ENCODE measurements around the gene ZNF783. TPM values are rescaled to one million over a fixed set of nuclear protein-coding genes. Genes with fewer than 3 reads are reported as not detected.
A peak's percentile ranks its signal among the peaks of the same experiment; 100 is the strongest.
"Not testable (repeated sequence)": the region's sequence is repeated elsewhere in the genome, so short reads cannot be mapped to it uniquely, and the experiment has no call there.

Gene ZNF783
- total and polyA plus RNA-seq, 12 donors: 2.5 to 6.1 (median 3.3) TPM

- Histone ChIP-seq H3K4me3 (no peak overlapping the region), H3K9me3 (no peaks in the 10 kb centered on the region), H3K27ac (no peak overlapping the region), H3K36me3 (peaks cover 0 to 23% (median 13%) of the 10 kb centered on the region in 9 donors), H3K4me1 (no peaks in the 10 kb centered on the region), H3K27me3 (peaks cover 0 to 13% (median 0%) of the 10 kb centered on the region in 7 donors)
- ATAC-seq (peak in 2 of 8 donors; percentile 12), DNase-seq (no peak)
- WGBS, 2 donors: 65% methylated on average over 7 of the region's 7 CpGs
- TF ChIP-seq CTCF (IDR thresholded peaks at IDR 0.05): no peak
- intact Hi-C loops (cut with DNase I): no loop called here
Observed at GRCh38 chr7:149228831-149229471, 33.0 kb upstream of the ZNF783 start.

- ATAC-seq (peak in 1 of 8 donors; percentile 23), DNase-seq (no peak)
- intact Hi-C loops (cut with DNase I): no loop called here
- Histone ChIP-seq H3K27ac (no peak overlapping the region), H3K4me3 (no peak overlapping the region), H3K9me3 (no peaks in the 10 kb centered on the region), H3K27me3 (peaks cover 0 to 15% (median 0%) of the 10 kb centered on the region in 7 donors), H3K4me1 (no peaks in the 10 kb centered on the region), H3K36me3 (peaks cover 0 to 18% (median 9%) of the 10 kb centered on the region in 9 donors)
- WGBS, 2 donors: 67 to 70% methylated on average over 6 of the region's 6 CpGs
- TF ChIP-seq CTCF (IDR thresholded peaks at IDR 0.05): no peak
Observed at GRCh38 chr7:149229526-149229925, 32.5 kb upstream of the ZNF783 start.

DNA sequence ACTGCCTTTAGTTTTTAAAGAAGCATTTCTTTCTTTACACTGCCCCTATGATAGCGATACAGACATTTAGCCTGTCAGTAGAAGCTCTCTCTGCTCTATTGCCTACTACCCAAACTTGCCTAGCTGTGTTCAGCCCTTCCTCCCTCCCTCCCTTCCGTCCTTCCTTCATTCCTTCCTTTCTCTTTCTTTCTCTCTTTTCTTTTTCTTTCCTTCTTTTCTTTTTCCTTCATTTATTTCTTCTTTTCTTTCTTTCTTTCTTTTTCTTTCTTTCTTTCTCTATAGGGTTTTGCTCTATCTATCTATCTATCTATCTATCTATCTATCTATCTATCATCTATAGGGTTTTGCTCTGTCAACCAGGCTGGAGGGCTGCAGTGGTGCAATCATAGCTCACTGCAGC is 29.6 kb upstream of the ZNF783 start:
- H3K9me3 ChIP-seq: no peaks in the 10 kb centered on the region
- no peak for TF ChIP-seq CTCF (IDR thresholded peaks at IDR 0.05)
- 73 to 78% methylated on average over 2 of the region's 2 CpGs for WGBS, 2 donors
- H3K27me3 ChIP-seq: peaks cover 0 to 15% (median 0%) of the 10 kb centered on the region in 7 donors
- no peak for ATAC-seq
- no peaks in the 10 kb centered on the region for H3K36me3 ChIP-seq
- no peak overlapping the region for H3K4me3 ChIP-seq
- no peak for DNase-seq
- no peak overlapping the region for H3K27ac ChIP-seq
- intact Hi-C loops (cut with DNase I): no loop called here
- H3K4me1 ChIP-seq: no peaks in the 10 kb centered on the region

- H3K36me3 ChIP-seq; DNase-seq; H3K9me3 ChIP-seq; intact Hi-C loops (cut with DNase I); H3K27ac ChIP-seq; H3K4me1 ChIP-seq; H3K4me3 ChIP-seq; ATAC-seq: not testable (repeated sequence)
- peaks cover 0 to 15% (median 0%) of the 10 kb centered on the region in 7 donors for H3K27me3 ChIP-seq
- 74% methylated on average over 7 of the region's 7 CpGs for WGBS, 2 donors
Observed at GRCh38 chr7:149233655-149234204, 28.3 kb upstream of the ZNF783 start.

DNA sequence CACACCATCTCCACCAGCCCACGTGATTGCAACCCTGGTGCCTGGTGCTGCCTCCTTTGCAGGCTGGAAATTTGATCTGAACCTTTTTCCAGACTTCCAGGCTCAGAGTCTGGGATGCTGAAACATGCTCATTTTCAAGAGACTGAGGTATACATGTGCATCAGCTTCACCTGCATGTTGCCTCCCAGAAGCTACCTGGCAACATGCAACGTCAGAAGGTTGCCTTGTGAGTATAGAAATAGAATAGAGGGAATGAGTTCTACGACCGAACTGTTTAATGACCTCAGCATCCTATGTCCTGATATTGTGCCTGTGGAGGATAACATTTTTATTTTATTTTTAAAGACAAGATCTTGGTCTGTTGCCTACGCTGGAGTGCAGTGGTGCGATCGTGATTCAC is 24.5 kb upstream of the ZNF783 start:
- TF ChIP-seq CTCF (IDR thresholded peaks at IDR 0.05): no peak
- H3K27me3 ChIP-seq: peaks cover 0 to 15% (median 0%) of the 10 kb centered on the region in 7 donors
- H3K9me3 ChIP-seq: peaks cover 0 to 4% (median 0%) of the 10 kb centered on the region in 11 donors
- H3K36me3 ChIP-seq: no peaks in the 10 kb centered on the region
- no peak for ATAC-seq
- DNase-seq: no peak
- intact Hi-C loops (cut with DNase I): loop anchor here in 1 of 10 donors (5.0 kb wide), 1 partner anchor 40 kb away; the partner anchor contains the start of gene ZNF282
- H3K4me1 ChIP-seq: peaks cover 7 to 26% (median 19%) of the 10 kb centered on the region in 9 donors
- H3K4me3 ChIP-seq: no peak overlapping the region
- no peak overlapping the region for H3K27ac ChIP-seq
- 82 to 84% methylated on average over 7 of the region's 7 CpGs for WGBS, 2 donors
